Measurements from ENCODE around the gene YAF2.

YAF2 gene

DNA sequence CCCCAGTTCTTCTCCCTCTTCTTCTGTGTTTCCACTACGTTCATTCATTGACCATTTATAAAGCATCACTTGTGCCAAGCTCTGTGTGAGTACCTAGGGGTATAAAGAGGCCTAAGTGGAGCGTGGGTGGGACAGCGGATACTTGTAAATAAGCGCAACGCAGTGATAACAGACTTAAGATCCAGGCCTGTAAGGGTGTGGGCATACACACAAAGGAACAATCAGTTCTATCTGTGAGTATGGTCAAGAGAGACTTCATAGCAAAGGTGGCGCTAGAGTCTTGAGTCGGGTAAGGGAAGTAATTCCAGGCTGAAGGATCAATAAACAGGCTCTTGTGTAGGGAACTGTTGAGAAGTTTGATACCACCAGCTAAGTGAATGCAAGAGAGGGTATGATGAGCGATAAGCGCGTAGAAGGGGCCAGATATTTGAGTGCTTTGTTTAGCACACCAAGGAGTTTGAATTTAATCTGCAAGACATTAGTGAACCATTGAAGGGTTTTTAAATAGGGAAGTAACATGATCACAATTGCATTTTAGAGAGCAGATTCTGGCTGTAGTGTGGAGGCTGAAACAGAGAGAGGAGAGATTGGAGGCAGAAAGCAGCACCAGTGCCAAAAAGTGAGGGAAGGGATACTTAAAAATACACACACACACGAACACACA lies 92.4 kb downstream of the YAF2 start:
- in situ Hi-C loops (cut with HindIII; ENCODE audit: low sequenced_read_pairs): loop anchor here (25.0 kb wide), 1 partner anchor 192 kb away; the partner anchor contains the start of genes PPHLN1 and ZCRB1

DNA sequence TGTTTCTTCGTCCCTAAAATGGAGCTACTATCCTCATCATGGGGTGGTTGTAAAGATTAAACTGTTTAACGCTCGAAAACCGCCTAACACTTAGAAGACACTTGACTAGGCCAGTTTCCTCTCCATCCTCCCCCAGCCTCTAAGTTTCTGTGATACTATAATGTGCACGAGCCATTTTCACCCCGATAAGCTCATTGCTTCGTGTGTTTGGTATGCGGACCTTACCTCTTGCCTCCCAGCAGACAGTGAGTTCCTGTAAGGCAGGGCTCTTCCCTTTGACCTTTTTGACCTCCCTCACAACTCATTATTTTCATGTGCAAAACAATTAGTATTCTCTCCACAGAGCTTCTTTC lies 92.9 kb downstream of the YAF2 start:
- in situ Hi-C loops (cut with HindIII; ENCODE audit: low sequenced_read_pairs): loop anchor here (25.0 kb wide), 1 partner anchor 192 kb away; the partner anchor contains the start of genes PPHLN1 and ZCRB1

DNA sequence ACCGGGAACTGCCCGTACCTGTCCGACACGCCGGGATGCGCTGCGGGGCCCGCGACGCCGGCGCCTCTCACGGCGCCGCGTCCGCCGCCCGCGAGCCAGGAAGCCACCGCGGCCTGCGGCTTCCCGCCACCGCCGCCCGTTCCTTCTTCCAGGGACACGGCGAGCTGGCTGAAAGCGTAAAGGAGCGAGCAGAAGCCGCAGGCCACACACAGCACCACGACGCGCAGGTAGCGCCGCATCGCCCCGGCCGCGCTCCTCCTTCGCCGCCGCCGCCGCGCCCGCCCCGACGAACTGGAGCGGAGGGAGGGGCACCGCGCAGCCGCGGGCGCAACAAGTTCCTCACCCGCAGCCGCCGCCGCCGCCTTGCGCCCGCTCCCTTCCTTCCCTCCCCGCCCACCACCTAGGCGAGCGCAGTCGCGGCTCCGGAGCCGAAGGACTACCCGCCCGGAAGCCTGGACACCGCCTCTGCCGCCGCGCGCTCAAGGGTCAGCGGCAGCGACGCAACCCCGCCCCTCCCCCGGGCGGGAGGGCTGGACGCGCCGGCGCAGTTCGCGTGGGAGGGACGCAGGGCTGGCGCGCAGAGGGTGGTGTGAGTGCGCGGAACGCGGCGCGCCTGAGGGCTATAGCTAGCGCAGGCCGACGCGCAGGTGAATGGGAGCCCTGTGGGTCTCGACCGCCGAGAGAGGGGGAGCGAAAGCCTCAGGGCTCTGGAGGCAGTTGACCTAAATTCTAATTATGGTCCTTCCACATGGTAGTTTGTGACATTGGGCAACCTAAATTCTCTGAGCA lies 93.4 kb downstream of the YAF2 start, which contains the start of gene GXYLT1:
Gene GXYLT1, minus strand, starts transcription at position 467 of the 789 bp plus-strand sequence. Its CDS starts 228 bp downstream, at position 239.
- in situ Hi-C loops (cut with HindIII; ENCODE audit: low sequenced_read_pairs): loop anchor here (25.0 kb wide), 1 partner anchor 193 kb away; the partner anchor contains the start of genes PPHLN1 and ZCRB1

DNA sequence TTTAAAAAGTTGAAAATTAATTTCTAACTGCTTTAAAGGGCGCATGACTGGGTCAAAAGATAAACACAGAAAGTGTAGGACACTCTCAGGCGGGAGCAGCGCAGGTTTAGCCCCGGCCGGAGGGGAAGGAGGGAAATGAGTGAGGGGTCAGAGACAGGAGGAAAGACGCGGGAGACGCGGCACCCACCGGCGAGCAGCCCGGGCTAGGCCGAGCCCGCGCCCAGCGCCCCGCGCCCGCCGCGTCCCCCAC lies 94.0 kb downstream of the YAF2 start:
- in situ Hi-C loops (cut with HindIII; ENCODE audit: low sequenced_read_pairs): loop anchor here (25.0 kb wide), 1 partner anchor 193 kb away; the partner anchor contains the start of genes PPHLN1 and ZCRB1

DNA sequence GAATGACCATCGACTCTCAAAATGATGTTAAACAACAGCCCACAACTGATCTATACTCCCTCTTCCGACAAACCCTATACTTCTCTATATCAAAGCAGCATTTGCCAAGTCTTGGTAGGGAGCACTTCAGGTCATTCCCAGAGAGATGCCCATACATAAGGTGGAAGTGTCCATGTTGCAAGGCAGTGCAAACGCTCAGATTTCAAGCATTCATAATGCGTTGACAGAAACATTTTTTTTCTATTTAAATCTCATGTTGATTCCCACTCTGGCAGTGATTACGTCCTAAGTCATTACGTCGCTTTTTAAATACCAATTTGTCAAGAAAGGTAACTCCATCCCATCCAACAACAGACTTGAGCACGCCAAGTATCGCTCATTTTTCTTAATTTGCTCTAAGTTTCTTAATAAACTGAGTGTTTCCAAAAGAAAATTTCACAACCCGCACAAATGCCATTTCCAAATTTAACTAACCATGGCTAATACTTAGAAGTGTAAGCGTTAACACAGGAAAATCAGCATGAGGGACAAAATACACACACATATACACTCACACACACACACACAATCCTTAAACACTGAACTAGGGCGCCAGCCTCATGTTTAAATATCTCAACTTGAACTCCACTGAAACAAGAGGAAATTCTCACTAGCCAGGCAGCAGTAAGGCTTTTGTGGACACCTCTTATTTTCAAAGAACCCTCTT lies 94.4 kb downstream of the YAF2 start:
- in situ Hi-C loops (cut with HindIII; ENCODE audit: low sequenced_read_pairs): loop anchor here (25.0 kb wide), 1 partner anchor 194 kb away; the partner anchor contains the start of genes PPHLN1 and ZCRB1

DNA sequence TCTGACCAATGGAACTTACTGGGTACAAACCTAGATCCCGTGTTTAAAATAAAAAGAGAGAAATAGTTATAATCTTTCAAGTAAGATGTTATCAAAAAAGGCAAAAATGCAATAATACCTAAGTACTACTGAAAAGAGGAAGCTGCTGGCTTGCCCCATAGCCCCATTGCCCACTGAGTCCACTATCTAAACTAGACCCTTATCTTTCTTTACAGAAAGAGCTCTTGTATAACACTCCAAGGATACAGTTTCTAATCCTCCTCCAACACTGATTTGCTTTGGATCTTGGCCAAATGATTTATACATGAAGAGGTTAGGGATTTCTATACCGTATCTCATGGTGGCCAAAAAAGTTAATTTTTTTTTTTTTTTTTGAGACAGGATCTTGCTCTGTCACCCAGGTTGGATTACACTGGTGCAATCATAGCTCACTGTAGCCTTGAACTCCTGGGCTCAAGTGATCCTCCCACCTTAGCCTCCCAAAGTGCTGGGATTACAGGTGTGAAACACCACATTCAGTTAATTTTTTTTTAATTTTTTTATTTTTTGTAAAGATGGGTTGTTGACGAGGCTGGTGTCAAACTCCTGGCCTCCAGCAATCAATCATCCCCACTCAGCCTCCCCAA lies 96.0 kb downstream of the YAF2 start:
- in situ Hi-C loops (cut with HindIII; ENCODE audit: low sequenced_read_pairs): loop anchor here (25.0 kb wide), 1 partner anchor 195 kb away; the partner anchor contains the start of genes PPHLN1 and ZCRB1

DNA sequence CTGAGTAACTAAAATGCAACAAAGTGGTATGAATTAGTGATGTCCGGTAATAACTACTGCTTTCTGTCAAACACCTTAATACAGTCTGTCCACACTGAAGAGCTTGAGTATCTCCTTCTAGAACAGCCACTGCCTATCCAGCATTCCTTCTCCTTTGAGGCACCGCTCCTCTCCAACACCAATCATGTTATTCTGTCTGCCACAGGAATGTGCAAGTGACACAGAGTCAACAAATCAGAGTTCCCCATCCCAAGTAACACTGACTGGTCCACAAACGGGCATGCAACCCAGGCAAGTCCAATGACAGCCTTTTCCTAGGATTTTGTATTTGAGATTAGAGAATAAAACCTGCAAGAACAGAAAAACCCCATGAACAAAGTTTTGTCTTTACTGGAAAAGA lies 97.1 kb downstream of the YAF2 start:
- in situ Hi-C loops (cut with HindIII; ENCODE audit: low sequenced_read_pairs): loop anchor here (25.0 kb wide), 1 partner anchor 196 kb away; the partner anchor contains the start of genes PPHLN1 and ZCRB1

DNA sequence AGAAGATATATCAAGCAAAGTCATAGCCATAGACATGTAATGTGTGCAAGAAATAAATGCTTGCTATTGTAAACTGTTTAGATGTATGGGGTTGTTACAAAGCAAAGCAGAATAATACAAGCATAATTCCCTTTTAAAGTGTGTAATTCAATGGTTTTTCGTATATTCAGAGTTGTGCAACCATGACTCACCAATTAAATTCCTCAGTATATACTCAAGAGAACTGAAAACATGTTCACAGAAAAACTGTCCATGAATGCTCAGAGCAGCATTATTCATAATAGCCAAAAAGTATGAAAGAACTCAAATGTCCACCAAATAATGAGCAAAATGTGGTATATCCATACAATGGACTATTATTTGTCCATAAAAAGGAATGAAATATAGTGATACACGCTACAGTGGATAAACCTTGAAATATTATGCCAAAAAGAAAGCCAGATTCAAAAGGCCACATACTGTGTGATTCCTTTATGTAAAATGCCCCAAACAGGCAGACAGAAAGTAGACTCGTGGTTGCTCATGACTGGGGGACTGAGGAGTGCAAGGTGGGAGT lies 102.7 kb downstream of the YAF2 start:
- in situ Hi-C loops (cut with HindIII; ENCODE audit: low sequenced_read_pairs): loop anchor here (25.0 kb wide), 1 partner anchor 202 kb away; the partner anchor contains the start of genes PPHLN1 and ZCRB1

DNA sequence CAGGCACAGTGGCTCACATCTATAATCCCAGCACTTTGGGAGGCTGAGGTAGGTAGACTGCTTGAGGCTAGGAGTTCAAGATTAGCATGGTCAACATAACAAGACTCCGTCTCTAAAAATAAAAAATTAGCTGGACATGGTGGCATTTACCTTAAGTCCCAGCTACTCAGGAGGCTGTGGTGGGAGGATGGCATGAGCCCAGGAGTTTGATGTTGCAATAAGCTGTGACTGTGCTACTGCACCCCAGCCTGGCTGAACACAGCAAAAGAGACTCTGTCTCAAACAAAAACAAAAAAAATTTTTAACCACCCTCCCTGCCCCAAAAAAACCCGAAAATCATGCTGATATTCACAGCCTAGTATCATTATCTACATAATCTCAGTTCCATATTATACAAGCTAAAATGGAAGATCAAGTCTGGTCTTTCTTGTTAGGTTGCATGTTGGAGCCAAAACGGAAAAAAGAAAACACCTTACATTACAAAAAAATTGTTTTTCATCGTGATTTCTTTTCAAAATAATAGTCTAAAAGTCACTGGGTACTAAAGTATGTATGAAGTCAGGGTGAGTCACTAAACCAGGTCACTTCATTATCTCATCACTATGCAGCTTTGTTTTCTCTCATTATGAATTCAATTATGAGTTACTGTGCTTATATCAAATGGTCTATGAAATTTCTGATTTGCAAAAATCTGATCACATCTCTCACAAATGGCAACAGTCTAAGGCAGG lies 107.2 kb downstream of the YAF2 start:
- in situ Hi-C loops (cut with HindIII; ENCODE audit: low sequenced_read_pairs): loop anchor here (25.0 kb wide), 1 partner anchor 206 kb away; the partner anchor contains the start of genes PPHLN1 and ZCRB1

DNA sequence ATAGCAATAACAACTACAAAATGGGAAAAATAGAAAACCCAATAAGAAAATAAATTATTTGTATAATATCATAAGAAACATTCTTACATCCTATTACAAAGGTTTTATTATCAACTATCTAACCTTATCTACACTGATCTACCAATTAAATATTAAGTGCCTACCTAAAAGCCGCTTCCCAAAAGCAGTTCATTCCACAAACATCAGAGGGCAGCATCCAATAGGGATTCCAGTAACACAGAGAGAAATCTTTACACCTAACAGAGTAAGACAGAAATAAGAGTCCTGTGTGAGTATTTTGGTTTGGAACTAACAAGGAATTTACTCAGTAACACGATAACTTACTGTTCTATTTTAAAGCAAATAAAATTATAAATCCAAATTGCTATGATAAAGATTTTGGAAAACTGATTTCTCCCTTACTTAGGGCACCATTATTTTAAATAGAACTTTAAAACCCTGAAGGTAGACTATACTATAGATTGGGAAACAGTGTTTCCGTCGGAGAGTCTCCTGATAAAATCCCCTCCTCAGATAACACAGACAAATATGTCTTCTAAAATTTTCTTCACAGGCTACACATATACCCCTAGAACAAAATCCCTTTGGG lies 108.3 kb downstream of the YAF2 start:
- in situ Hi-C loops (cut with HindIII; ENCODE audit: low sequenced_read_pairs): loop anchor here (25.0 kb wide), 1 partner anchor 208 kb away; the partner anchor contains the start of genes PPHLN1 and ZCRB1

DNA sequence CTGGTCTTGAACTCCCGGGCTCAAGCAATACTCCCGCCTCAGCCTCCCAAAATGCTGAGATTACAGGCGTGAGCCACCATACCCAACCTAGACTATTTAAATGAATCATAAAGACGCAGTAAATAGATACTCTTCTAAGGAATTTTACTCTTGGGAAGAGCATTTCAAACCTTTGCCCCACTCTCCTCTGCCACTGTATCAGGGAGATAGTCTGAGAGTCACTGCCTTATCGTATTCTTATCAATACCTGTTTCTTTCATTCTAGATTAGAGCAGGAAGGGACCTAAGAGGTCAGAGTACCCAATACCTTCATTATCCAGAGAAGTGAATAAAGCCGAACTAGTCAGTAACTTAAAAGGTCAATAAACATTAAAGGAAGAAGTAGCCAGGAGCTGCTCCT lies 109.2 kb downstream of the YAF2 start:
- in situ Hi-C loops (cut with HindIII; ENCODE audit: low sequenced_read_pairs): loop anchor here (25.0 kb wide), 1 partner anchor 208 kb away; the partner anchor contains the start of genes PPHLN1 and ZCRB1

DNA sequence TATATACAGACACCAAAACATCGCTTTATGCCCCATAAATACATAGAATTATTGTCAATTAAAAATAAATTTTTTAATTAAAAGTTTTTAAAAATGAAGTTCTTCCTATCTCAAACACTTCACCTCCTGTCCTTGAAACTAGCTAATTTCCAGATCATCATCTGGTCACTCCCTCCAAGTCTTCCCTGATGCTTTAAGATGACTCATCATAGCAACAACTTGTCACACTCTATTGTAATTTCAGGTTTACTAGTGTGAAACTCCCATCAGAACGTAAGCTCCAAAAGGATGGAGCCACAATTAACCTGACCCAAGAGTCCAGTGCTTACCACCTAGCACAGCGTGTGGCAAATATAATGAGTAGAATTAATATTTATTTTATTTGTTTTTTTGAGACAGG lies 109.7 kb downstream of the YAF2 start:
- in situ Hi-C loops (cut with HindIII; ENCODE audit: low sequenced_read_pairs): loop anchor here (25.0 kb wide), 1 partner anchor 209 kb away; the partner anchor contains the start of genes PPHLN1 and ZCRB1

DNA sequence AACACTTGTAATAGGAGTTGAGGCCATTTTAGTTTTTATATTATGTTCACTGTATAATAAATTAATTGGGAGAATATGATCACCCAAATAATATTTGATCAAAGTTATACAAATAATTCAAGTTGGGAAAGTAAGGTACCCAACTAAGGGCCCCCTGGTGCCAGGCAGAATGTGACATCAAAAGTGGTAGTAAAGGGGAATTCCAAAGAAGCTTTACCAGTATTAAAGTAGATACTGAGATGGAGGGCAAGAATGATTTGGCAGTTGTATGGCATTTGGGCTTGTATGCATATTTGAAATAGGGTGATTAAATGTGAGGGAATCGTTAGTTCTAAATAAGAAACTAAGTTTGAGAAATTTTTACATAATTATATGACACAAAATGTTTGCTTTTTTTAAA lies 111.1 kb downstream of the YAF2 start:
- in situ Hi-C loops (cut with HindIII; ENCODE audit: low sequenced_read_pairs): loop anchor here (25.0 kb wide), 1 partner anchor 210 kb away; the partner anchor contains the start of genes PPHLN1 and ZCRB1

DNA sequence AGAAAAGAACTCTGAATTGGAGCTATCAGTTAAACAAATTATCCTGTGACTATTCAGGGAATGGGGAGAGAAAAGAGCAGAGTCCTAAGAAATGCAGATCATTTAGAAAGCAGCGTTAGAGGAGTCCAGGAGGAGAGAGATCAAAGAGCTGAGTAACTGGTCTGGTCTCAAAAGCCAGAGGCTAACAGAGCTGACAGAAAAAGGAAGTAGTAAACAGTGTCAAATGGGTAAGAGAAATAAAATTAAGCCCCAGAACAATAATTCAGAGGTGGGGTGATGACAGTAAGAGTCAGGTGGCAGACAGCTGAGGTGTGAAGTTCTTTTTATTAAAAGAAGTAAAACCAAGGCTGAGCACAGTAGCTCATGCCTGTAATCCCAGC lies 112.7 kb downstream of the YAF2 start:
- in situ Hi-C loops (cut with HindIII; ENCODE audit: low sequenced_read_pairs): loop anchor here (25.0 kb wide), 1 partner anchor 212 kb away; the partner anchor contains the start of genes PPHLN1 and ZCRB1

DNA sequence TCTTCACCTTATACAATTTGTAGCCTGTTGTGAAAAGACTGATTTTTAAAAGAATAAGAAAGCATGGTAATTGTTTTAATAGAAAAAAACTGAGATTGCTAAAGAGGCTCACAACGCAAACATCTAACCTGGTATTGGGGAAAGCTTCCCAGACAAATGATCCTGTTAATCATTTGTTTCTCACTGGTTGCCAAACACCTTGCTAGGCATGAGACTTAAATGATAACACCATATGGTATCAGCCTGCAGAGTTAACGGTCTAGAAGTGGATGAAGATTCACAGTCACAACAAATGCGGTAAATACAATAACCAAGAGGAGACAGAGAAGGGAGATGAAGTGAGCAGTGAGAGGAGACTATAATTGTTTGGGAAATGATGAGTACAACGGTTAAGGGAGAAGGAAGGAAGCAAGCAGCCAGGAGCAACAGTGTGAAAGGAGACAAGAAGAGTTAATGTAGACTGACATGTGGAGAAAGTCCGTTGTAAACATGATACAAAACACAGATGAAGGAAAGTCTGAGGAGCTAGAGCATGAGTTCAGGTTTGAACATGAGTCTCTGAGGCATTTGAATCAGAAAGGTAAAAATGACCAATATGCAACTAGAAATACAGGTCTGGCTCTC lies 113.2 kb downstream of the YAF2 start:
- in situ Hi-C loops (cut with HindIII; ENCODE audit: low sequenced_read_pairs): loop anchor here (25.0 kb wide), 1 partner anchor 212 kb away; the partner anchor contains the start of genes PPHLN1 and ZCRB1

DNA sequence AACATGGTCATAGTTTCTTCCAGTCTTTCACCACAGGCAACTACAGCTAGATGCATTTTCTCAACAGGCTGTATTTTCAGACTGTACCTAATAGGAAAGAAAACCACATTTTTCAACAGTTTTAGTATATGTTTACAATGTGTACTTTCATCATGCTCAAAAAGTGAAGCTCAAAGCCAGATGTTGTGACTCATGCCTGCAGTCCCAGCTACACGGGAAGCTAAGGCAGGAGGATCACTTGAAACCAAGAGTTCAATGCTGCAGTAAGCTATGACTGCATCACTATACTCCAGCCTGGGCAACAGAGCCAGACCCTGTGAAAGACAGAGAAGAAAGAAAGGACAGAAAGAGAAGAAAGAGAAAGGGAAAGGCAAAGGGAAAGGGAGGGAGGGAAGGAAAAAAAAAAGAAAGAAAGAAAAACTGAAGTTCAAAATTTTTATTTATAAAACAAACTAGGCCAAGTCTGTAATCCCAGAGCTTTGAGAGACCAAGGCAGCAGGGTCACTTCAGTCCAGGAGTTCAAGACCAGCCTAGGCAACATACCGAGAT lies 118.9 kb downstream of the YAF2 start:
- in situ Hi-C loops (cut with HindIII; ENCODE audit: low sequenced_read_pairs): no loop called here

DNA sequence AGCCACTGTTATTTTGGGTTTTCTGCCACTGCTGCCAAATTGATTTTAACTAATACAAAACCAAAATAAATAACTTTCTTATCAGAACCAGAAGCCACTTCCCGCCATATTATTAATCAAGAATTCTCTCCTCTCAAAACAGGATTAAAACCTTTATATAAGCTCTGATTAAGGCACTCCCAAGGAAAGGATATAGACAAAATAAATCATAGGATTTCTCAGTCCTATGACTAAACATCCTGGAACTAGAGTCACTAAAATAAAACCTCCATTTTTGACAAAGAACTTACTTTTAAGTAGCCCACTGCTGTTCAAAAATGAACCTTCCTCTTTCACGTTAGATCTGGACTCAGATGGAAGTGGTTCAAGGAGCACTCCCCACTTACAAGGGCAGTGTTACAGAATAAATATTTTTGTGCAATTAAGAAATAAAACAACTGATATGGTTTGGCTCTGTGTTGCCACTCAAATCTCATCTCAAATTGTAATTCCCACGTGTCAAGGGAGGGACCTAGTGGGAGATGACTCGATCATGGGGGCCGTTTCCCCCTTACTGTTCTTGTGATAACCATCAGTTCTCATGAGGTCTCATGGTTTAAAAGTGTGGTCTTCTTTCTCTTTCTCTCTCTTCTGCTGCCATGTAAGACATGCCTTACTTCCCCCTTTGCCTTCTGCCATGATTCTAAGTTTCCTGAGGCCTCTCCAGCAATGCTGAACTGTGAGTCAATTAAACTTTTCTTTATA lies 119.7 kb downstream of the YAF2 start:
- in situ Hi-C loops (cut with HindIII; ENCODE audit: low sequenced_read_pairs): no loop called here
